ENCODE measurements around the gene KCNT1. TPM values are rescaled to one million over a fixed set of nuclear protein-coding genes. Genes with fewer than 3 reads are reported as not detected.
"Not testable (repeated sequence)": the region's sequence is repeated elsewhere in the genome, so short reads cannot be mapped to it uniquely, and the experiment has no call there.

The KCNT1 gene
- polyA plus RNA-seq, 1 experiment, result not detected

GRCh38 chr9:135669616-135670285 lies 32.2 kb upstream of the KCNT1 start:
- H3K27me3 ChIP-seq (ENCODE audit: control insufficient read depth, insufficient read depth, low read length), result no peaks in the 10 kb centered on the region
- TF ChIP-seq CTCF (IDR thresholded peaks at IDR 0.05; ENCODE audit: low read depth, low read length), result no peak
- H3K4me3 ChIP-seq (ENCODE audit: low read depth, low read length), result no peak overlapping the region
- POLR2A ChIA-PET, result no interaction called here
- H3K9me3 ChIP-seq (ENCODE audit: control insufficient read depth, insufficient read depth, low read length), result peaks cover 24% of the 10 kb centered on the region; the same call in 1 of the 2 replicates
- H3K27ac ChIP-seq (ENCODE audit: low read depth, low read length), result no peak overlapping the region
- CTCF ChIA-PET, result interaction anchor here (1.1 kb wide), 1 partner anchor 32 kb away, joined by 3 read pairs; the partner anchor contains the start of gene KCNT1
- no peak for DNase-seq (ENCODE audit: low read depth, low spot score)

GRCh38 chr9:135670721-135671590 lies 31.0 kb upstream of the KCNT1 start:
- H3K4me3 ChIP-seq (ENCODE audit: low read depth, low read length), result no peak overlapping the region
- ChIA-PET POLR2A (no interaction called here), CTCF (no interaction called here)
- no peaks in the 10 kb centered on the region for H3K27me3 ChIP-seq (ENCODE audit: control insufficient read depth, insufficient read depth, low read length)
- H3K27ac ChIP-seq (ENCODE audit: low read depth, low read length), result no peak overlapping the region
- DNase-seq (ENCODE audit: low read depth, low spot score), result no peak
- H3K9me3 ChIP-seq (ENCODE audit: control insufficient read depth, insufficient read depth, low read length), result peaks cover 18% of the 10 kb centered on the region; the same call in 1 of the 2 replicates
- no peak for TF ChIP-seq CTCF (IDR thresholded peaks at IDR 0.05; ENCODE audit: low read depth, low read length)

- H3K4me3 ChIP-seq (ENCODE audit: low read depth, low read length), result no peak overlapping the region
- H3K27me3 ChIP-seq (ENCODE audit: control insufficient read depth, insufficient read depth, low read length), result no peaks in the 10 kb centered on the region
- H3K27ac ChIP-seq (ENCODE audit: low read depth, low read length), result no peak overlapping the region
- TF ChIP-seq CTCF (IDR thresholded peaks at IDR 0.05; ENCODE audit: low read depth, low read length), result no peak
- H3K9me3 ChIP-seq (ENCODE audit: control insufficient read depth, insufficient read depth, low read length), result peaks cover 18% of the 10 kb centered on the region; the same call in 1 of the 2 replicates
- POLR2A ChIA-PET, result no interaction called here
- no peak for DNase-seq (ENCODE audit: low read depth, low spot score)
- CTCF ChIA-PET, result no interaction called here
Observed at GRCh38 chr9:135671591-135672041, 30.4 kb upstream of the KCNT1 start.

GRCh38 chr9:135672786-135673185 lies 29.2 kb upstream of the KCNT1 start:
- DNase-seq (ENCODE audit: low read depth, low spot score); POLR2A ChIA-PET; H3K27ac ChIP-seq (ENCODE audit: low read depth, low read length); H3K27me3 ChIP-seq (ENCODE audit: control insufficient read depth, insufficient read depth, low read length); H3K4me3 ChIP-seq (ENCODE audit: low read depth, low read length); CTCF ChIA-PET: not testable (repeated sequence)
- peaks cover 14% of the 10 kb centered on the region; the same call in 1 of the 2 replicates for H3K9me3 ChIP-seq (ENCODE audit: control insufficient read depth, insufficient read depth, low read length)

- CTCF ChIA-PET, result no interaction called here
- POLR2A ChIA-PET, result no interaction called here
- H3K27me3 ChIP-seq (ENCODE audit: control insufficient read depth, insufficient read depth, low read length), result no peaks in the 10 kb centered on the region
- no peak for DNase-seq (ENCODE audit: low read depth, low spot score)
- TF ChIP-seq CTCF (IDR thresholded peaks at IDR 0.05; ENCODE audit: low read depth, low read length), result no peak
- no peak overlapping the region for H3K4me3 ChIP-seq (ENCODE audit: low read depth, low read length)
- H3K9me3 ChIP-seq (ENCODE audit: control insufficient read depth, insufficient read depth, low read length), result peaks cover 14% of the 10 kb centered on the region; the same call in 1 of the 2 replicates
- no peak overlapping the region for H3K27ac ChIP-seq (ENCODE audit: low read depth, low read length)
Observed at GRCh38 chr9:135673941-135674340, 28.0 kb upstream of the KCNT1 start.

Measured in AG04450 (cell line).